M059J (cell line): ENCODE data around the gene CUX1. TPM values are rescaled to one million over a fixed set of nuclear protein-coding genes. Genes with fewer than 3 reads are reported as not detected.

Experiments
- DNase-seq: peaks from one replicate; pipeline ENCODE4 v3.0.0-alpha.2; 2012; ENCODE audit warnings: low read depth
- total RNA-seq: library from RNA; depleted of rRNA; stranded (reverse); fragments of >200 nt; shearing (Covaris generic); gene quantifications from 2 replicates; pipeline ENCODE4 v1.2.3, GENCODE V29; 2014

The CUX1 gene
- total RNA-seq, 1 experiment from 2014 or later, result 51.9 TPM

GRCh38 chr7:101916876-101917275 lies 99.5 kb downstream of the CUX1 start:
- no peak for DNase-seq

- no peak for DNase-seq
Measured at GRCh38 chr7:101917566-101917965, 100.1 kb downstream of the CUX1 start.

GRCh38 chr7:101918426-101918825 lies 101.0 kb downstream of the CUX1 start:
- no peak for DNase-seq

- DNase-seq, result no peak
Measured at GRCh38 chr7:101919363-101920115, 102.1 kb downstream of the CUX1 start.

GRCh38 chr7:101921061-101921460 lies 103.6 kb downstream of the CUX1 start:
- no peak for DNase-seq

- peak; percentile 25 for DNase-seq
Measured at GRCh38 chr7:101921546-101922489, 104.4 kb downstream of the CUX1 start.

- DNase-seq, result peak; percentile 43
Measured at GRCh38 chr7:101922631-101923601, 105.5 kb downstream of the CUX1 start.

GRCh38 chr7:101923602-101923985 lies 106.2 kb downstream of the CUX1 start:
- no peak for DNase-seq

- peak; percentile 92 for DNase-seq
Measured at GRCh38 chr7:101924171-101924570, 106.7 kb downstream of the CUX1 start.

- no peak for DNase-seq
Measured at GRCh38 chr7:101926265-101926664, 108.8 kb downstream of the CUX1 start.

GRCh38 chr7:101927389-101927788 lies 110.0 kb downstream of the CUX1 start:
- no peak for DNase-seq

- no peak for DNase-seq
Measured at GRCh38 chr7:101927802-101928201, 110.4 kb downstream of the CUX1 start.

GRCh38 chr7:101929256-101929655 lies 111.8 kb downstream of the CUX1 start:
- DNase-seq, result no peak

- peak; percentile 53 for DNase-seq
Measured at GRCh38 chr7:101929911-101930310, 112.5 kb downstream of the CUX1 start.

GRCh38 chr7:101932083-101932482 lies 114.7 kb downstream of the CUX1 start:
- no peak for DNase-seq

GRCh38 chr7:101933028-101933427 lies 115.6 kb downstream of the CUX1 start:
- DNase-seq, result no peak

- no peak for DNase-seq
Measured at GRCh38 chr7:101933688-101934121, 116.3 kb downstream of the CUX1 start.

- DNase-seq, result no peak
Measured at GRCh38 chr7:101934618-101935017, 117.2 kb downstream of the CUX1 start.

GRCh38 chr7:101935521-101936141 lies 118.2 kb downstream of the CUX1 start:
- no peak for DNase-seq

GRCh38 chr7:101936223-101936610 lies 118.8 kb downstream of the CUX1 start:
- no peak for DNase-seq

GRCh38 chr7:101936611-101937231 lies 119.3 kb downstream of the CUX1 start:
- no peak for DNase-seq
